ENCODE measurements around the gene MRPL41.
"Not testable (repeated sequence)": the region's sequence is repeated elsewhere in the genome, so short reads cannot be mapped to it uniquely, and the experiment has no call there.

MRPL41 gene

DNA sequence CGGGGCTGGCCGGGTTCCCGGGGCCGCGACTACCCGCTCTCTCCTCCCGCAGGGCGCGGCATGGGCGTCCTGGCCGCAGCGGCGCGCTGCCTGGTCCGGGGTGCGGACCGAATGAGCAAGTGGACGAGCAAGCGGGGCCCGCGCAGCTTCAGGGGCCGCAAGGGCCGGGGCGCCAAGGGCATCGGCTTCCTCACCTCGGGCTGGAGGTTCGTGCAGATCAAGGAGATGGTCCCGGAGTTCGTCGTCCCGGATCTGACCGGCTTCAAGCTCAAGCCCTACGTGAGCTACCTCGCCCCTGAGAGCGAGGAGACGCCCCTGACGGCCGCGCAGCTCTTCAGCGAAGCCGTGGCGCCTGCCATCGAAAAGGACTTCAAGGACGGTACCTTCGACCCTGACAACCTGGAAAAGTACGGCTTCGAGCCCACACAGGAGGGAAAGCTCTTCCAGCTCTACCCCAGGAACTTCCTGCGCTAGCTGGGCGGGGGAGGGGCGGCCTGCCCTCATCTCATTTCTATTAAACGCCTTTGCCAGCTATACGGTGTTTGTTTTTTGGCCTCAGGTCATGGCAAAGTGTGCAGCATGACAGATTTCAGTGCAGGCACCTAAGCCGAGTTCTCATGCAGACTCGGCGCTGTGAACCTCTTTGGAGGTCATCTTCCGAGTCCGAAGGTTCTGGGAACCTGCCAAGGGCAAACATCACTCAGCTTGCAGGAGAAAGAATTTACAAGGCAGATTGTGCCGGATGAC lies 516 bp downstream of the MRPL41 start:
- DNase-seq (ENCODE audit: low spot score) = peak; percentile 42

DNA sequence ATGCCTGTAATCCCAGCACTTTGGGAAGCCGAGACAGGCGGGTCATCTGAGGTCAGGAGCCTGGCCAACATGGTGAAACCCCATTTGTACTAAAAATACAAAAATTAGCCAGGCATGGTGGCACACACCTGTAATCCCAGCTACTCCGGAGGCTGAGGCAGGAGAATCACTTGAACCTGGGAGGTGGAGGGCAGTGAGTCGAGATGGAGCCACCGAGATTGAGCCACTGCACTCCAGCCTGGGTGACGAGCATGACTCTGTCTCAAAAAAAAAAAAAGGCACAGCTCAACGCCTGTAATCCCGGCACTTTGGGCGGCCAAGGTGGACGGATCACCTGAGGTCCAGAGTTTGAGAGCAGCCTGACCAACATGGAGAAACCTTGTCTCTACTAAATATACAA lies 2.0 kb downstream of the MRPL41 start:
- DNase-seq (ENCODE audit: low spot score) = not testable (repeated sequence)

DNA sequence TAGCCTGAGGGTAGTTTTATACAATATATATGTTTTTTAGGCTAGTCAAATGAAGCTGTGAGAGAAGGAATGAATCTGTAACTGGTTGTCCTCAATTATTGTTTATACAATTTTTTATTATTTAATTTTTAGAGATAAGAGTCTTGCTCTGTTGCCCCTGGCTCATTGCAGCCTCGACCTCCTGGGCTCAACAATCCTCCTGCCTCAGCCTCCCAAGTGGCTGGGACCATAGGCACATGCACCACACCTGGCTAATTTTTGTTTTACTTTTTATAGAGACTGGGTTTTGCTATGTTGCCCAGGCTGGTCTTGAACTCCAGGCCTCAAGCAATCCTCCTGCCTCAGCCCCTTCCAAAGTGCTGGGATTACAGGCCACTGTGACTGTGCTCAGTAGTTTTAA lies 2.7 kb downstream of the MRPL41 start:
- DNase-seq (ENCODE audit: low spot score) = no peak

DNA sequence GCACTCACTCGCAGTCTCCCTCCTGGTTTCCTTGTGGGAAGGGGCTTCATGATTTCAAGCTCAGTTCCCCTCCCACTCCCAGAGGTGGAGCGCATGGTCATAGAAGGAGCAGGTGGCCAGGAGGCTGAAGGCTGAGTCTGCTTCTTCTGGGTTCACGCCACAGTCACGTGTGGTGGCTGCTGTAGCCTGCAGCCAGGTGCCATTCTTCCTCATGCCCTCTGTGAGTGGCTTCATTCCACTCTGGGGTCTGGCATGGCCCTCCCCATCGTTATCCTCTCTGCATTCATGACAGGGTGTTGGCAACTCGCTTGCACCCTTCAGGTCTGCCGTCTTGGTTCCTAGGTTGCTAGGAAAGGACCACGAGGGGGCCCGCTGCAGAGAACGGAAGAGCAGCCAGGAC lies 3.5 kb downstream of the MRPL41 start:
- no peak for DNase-seq (ENCODE audit: low spot score)

DNA sequence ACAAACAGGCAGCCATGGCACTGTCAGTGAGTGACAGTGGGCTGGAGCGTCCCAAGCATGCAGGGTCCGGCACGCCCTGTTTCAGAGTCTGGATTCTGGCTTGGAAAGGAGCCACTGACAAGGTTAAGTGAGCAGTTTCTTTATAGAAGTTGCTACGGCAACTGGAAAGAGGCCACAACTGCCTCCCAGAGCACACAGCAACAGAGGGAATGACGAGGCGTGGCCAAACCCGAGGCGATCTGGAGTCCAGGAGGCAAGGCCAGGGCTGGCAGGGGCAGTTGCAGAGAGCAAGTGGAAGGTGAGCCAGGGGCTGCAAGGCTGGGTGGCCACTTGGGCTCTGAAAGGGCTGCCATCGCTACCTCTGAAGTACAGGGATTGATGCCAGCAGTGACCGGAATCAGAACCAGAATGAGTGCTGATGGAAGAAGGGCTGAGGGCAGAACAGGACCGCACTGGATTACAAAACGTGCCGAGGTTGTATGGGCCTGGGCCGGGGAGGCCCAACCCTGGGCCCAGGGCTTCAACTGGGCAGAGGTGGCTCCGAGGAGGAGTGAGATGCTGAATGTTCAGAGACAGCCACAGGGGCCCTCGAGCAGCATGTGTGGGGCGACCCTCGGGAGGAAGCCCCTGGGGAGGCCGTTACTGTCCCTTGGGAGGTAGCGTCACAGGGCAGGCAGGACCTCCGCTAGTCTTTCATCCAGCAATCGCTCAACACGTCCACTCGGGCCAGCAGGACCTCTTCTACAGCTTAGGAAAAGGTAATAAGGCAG lies 4.6 kb downstream of the MRPL41 start:
- DNase-seq (ENCODE audit: low spot score) = no peak

DNA sequence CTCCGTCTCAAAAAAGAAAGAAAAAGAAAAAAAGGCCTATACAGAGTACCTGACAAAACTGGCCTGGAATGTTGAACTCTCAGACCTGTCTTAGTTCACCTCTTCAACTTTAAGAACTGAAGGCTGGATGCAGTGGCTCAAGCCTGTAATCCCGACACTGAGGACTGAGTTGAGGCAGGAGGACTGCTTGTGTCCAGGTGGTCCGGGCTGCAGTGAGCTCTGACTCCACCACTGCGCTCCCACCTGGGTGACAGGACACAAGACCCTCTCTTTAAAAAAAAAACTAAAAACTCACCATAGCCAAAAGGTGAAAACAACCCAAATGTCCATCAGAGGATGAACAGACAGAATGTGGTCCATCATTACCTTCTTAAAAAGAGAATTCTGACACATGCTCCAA lies 6.4 kb downstream of the MRPL41 start:
- DNase-seq (ENCODE audit: low spot score) = no peak

DNA sequence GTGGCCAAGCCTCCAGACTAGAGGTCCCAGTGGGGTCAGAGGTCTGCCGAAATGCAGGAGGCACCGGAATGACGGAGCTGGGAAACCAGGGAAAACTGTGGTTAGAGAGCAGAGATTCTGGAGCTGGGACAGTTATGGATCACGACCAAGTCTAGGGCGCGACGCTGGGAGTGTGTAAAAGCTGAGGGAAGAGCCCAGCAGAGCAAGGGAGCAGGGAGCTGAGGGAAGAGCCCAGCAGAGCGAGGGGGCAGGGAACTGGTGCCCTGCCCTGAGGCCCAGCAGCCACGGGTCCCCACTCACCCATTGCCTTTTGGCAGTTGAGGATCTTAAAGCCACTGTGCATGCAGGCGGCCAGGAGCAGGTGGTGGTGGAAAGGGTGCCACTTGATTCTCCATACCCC lies 12.5 kb downstream of the MRPL41 start:
- no peak for DNase-seq (ENCODE audit: low spot score)

DNA sequence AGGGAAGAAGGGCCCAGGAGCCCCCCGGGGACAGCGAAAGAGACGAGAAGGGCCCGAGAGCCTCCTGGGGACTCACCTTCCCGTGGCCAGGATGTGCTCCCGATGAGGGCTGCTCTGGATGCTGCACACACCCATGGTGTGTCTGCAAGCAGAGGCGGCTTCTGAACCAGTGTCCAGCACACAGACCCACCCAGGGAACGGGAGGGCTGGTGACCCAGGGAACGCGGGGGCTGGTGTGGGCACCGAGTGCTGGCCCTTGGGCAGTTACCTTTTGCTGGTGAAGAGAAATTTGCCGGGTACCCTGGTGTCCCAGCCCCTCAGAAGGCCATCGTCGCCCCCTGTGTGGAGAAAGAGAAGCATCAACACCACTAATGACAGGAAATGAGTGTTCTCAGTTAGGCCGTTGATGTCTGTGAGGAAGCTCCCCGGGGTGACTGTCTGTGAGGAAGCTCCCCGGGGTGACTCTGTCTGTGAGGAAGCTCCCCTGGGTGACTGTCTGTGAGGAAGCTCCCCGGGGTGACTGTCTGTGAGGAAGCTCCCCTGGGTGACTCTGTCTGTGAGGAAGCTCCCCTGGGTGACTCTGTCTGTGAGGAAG lies 13.2 kb downstream of the MRPL41 start:
- DNase-seq (ENCODE audit: low spot score) = no peak

DNA sequence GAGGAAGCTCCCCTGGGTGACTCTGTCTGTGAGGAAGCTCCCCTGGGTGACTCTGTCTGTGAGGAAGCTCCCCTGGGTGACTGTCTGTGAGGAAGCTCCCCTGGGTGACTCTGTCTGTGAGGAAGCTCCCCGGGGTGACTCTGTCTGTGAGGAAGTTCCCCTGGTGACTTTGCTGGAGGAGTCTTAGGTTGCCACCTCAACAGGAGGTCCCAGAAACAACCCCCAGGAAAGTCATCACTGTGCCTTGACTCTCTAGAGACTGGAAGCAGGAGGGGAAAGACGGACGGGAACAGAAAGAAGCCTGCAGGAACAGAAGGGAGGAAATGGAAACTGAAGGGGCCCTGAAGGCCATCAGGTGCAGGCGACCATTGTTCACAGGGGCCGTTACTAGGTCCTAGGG lies 16.8 kb downstream of the MRPL41 start:
- not testable (repeated sequence) for DNase-seq (ENCODE audit: low spot score)

DNA sequence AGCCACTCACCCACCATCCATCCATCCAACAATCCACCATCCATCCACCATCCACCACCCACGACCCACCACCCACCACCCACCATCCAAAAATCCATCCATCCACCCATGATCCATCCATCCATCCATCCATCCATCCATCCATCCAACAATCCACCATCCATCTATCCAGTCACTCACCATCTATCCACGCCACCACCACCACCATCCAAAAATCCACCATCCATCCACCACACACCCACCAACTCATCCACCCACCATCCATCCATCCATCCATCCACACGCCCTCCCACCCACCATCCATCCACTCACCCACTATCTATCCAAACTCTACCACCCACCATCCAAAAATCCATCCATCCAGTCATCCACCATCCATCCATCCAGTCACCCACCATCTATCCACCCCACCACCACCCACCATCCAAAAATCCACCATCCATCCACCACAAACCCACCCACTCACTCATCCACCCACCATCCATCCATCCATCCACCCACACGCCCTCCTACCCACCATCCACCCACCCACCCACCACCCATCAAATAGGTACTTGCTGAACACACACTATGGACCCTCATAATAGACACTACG lies 18.0 kb downstream of the MRPL41 start:
- DNase-seq (ENCODE audit: low spot score) = no peak

DNA sequence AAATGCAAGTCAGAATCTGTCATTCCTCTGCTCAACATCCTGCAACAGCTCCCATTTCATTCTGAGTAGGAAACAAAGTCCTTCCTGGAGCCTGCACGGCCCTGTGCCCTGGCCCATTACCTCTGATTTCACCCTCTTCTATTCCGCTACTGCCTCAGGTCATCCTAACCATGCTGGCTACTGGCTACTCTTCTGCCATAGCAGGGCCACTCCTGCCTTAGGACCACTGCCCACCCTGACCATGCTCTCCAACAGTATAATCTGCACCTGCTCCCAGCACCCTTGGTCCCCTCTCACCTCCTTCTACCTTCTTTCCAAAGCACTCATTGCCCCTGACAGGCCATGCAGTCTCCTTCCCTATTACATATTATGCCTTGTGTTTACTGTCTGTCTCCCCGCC lies 18.9 kb downstream of the MRPL41 start:
- DNase-seq (ENCODE audit: low spot score) = no peak

DNA sequence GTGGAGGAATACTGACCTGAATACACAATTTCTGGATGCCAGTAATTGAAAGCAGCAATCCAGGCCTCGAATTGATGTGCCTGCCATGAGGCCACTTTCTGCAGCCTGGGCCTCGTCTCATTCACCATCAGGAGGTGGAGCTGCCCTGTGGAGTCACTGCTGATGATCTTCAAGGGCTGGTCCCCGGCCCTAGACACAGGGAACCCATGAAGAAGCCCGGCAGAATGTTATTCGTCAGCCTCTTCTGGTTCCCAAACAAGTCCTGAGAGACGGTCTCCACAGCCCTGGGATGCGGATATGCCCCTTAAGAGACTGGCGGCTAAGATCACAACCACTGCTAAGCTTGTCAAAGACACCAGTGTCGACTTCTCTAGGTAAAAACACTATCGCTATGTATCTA lies 22.5 kb downstream of the MRPL41 start:
- no peak for DNase-seq (ENCODE audit: low spot score)

DNA sequence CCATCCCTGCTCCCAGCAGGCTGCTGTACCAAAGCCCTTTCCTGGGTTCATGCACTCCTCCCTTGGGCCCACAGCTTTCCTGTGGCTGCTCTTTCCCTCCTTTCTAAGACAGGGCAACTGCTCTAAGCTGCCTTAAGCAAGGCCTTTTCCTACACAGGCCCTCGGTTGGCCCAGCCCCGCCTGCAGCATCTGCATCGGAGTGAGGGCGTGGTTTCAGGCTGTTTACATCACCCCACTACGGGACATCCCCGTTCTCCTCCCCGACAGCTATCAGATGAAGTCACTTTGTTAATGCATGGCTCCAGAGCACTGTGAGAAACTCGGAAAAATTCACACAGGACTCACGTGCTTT lies 23.7 kb downstream of the MRPL41 start:
- no peak for DNase-seq (ENCODE audit: low spot score)

DNA sequence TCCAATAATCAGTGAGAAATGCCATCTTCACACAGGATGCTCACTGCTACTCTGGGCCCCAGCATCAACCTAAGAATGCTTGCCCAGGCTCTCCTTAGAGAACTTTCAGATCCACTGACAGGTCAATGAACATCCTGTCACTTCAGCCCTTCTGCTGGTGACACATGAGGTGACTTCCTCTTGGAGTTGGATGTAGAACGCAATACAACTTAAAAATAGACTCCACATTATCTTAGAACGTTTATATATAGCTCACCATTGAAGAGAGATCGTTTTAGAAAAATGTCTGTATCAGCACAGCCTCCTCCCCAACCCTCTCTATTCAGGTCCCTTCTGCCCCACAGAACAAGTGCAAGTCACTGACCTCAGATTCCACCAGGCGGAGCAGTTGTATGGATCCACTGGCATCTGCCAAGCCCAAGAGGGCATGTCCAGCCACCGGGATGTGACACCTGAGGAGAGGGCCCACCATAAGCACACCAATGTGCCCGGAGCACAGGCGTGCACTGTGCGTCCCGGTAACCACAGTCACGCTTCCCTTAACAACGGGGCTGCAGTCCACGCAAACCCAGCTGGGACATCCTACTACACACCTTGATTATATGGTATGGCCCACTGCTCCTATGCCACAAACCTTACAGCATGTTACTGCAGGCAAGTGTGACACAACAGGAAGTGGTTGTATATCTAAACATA lies 24.2 kb downstream of the MRPL41 start:
- peak; percentile 37 for DNase-seq (ENCODE audit: low spot score)

DNA sequence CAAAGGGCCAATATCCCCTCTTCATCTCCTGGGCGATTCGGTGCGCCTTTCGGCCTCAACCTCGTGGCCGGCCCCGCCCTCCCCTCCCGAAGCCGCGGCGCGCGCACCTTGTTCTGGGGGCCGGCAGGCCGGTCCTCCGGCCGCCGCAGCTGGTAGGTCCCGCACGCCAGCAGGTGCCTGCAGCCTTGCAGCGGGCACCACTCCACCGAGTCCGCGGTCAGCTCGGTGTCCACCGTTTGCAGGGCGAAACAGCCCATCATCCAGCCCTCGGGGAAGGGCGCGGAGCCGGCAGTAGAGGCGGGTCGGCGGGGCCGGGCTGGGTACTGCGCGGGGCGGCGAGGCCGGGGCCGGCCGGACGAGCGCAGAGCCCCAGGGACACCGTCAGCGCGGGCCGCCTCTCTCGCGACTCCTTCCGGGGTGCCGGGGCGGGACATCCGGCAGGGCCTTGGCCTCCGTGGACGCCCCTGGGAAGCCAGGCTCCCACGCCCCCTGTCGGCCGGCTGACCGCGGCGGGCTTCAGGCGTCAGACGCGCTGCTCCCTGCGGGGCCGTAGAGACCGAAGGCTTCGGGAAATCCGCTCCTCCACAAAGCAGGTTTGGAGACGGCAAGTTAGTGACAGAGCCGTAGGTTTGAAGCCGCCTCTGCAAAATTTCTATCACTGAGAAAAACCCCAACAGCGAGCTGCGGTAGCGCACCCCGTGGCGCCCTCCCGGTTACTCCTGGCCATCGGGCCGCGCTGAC lies 27.0 kb downstream of the MRPL41 start, which contains the start of gene DPH7:
Gene DPH7, minus strand, starts transcription at position 408 of the 741 bp plus-strand sequence. Its CDS starts 148 bp downstream, at position 260.
- DNase-seq (ENCODE audit: low spot score) = peak; percentile 93

DNA sequence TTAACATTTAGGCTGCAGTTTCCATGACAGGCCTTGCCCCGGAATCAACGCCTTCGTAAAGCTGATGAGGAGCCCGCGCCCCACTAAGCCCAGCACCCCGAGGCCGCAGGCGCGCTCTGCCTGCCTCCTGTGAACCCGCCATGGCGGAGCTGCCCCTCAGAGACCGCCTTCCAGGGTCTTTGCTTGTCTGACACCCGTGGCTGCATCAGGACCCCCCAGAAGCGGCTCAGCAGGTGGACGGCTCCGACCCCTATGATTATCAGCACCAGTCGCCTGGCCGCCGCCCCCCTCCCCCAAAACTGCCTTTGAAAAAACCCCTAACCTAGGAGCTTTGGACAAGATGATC lies 27.6 kb downstream of the MRPL41 start:
- no peak for DNase-seq (ENCODE audit: low spot score)

DNA sequence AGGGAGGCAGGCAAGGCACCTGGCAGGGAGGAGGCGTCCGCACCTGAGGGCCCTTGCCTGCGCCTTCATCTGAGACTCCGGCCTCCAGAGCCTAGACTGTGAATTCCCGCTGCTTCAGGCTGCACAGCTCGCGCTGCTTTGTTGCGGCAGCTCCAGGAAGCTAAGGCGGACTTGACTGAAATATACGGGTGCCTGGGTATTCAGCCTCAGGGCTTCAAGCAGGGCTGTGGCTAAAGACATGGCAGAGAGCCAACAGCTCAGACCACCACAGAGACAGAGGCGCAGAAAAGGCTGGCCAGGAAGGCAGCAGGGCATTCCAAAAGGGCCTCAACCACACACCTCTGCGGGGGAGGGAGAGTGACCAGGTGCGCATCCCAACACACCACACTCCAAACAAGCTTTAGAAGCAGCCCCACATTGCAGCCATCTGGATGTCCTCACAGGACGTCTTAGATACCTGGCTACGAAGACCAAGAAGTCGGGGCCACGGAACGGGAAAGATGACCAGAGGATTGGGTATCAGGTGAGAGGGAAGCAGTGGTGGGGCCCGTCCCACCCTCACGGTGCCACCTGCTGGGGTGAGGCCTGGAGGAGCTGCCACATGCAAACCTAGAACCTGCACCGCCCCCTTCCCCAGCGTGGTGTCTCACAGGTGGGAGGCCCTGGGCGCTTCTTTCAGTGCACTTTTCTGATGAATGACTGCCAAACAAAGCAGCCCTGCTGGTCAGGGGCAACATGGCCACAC lies 28.7 kb downstream of the MRPL41 start:
- peak; percentile 40 for DNase-seq (ENCODE audit: low spot score)

DNA sequence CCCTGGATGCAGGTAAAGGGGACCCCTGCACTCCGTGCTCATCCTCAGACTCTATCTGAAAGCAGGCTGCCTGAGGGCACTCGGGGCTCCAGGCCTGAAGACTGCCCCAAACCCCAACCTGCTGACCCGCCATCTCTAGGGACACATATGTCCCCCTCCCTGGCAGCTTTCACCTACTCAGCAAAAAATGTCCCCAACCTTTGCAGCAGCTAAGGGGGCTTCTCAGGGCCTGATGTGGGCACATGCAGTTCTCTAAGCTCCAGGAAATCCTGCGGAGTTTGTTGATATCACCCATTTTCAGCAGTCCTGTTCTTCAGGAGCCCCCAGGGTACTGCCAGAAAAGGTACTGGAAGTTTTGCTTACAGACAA lies 29.3 kb downstream of the MRPL41 start:
- DNase-seq (ENCODE audit: low spot score) = no peak

DNA sequence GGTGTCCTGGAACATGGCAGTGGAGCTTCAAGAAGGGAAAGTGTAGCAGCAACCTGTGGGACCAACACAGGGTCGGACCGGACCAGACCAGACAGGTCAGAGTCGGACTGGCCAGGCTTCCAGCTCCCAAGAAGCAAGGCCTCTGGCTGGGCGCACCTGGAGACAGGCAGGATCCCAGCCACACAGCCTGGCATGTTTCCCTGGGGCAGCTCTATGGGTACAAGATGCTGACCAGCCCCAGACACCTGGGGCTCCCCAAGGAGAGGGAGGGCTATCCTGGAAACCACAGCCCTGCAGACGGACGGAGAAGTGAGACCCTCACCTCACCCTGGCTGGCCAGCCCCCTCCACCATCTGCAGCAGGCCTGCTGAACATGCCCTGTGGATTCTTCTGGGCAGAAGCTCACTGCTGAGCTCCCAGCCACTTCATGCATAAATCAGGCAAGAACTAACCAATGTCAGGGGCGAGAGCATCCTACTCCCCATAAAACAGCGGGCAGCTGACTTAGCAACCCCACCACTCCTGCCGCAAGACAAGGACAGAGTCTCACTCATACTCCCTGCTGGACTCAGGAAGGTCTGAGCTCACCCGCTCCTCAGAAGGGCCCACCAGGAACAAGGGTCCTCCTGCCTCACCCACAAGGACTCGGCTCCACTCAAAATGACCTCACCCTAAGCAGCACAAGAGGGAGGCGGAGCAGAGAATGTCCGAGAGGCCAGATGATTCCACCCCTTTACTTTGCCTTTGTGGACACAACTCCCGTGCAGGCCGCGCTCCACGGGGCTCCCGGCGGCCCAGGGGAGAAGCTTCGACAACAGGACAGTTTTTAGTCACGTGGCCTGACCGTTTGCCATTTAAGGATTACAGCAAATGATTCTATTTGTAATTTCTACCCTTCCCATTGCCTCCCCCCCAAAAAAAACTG lies 29.9 kb downstream of the MRPL41 start:
- no peak for DNase-seq (ENCODE audit: low spot score)
